ENCODE data around the gene XPO4.
"Not testable (repeated sequence)": the region's sequence is repeated elsewhere in the genome, so short reads cannot be mapped to it uniquely, and the experiment has no call there.

GRCh38 chr13:20948001-20948400, 45.5 kb upstream of the XPO4 start:
- not testable (repeated sequence) for TF ChIP-seq CTCF, POLR2A (IDR thresholded peaks at IDR 0.05)
